ENCODE measurements around the gene TBCA. TPM values are rescaled to one million over a fixed set of nuclear protein-coding genes. Genes with fewer than 3 reads are reported as not detected.
A peak's percentile ranks its signal among the peaks of the same experiment; 100 is the strongest.
"Not testable (repeated sequence)": the region's sequence is repeated elsewhere in the genome, so short reads cannot be mapped to it uniquely, and the experiment has no call there.

Gene TBCA
- total RNA-seq, 1 experiment from 2014 or later: 330 TPM

DNA sequence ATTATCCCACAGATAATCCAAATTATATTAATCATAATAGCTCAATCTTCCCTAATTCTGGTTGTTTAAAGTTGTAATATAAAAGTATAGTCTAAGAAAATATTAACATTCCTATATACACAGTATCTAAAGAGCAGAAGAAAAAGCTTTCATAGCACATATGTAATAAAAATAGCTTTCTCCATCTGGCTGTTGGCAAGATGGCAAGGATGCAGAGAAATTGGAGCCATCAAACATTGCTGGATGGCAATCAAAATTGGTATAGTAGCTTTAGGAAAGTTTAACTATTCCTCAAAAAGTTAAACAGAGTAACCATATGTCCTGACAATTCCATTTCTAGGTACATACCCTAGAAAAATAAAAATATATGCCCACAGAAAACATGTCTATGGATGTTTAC lies 66.8 kb downstream of the TBCA start:
- POLR2A ChIA-PET: no interaction called here
- Histone ChIP-seq H3K4me3 (ENCODE audit: low read depth, low read length) (no peak overlapping the region), H3K9me3 (no peaks in the 10 kb centered on the region), H3K36me3 (ENCODE audit: control insufficient read depth, insufficient read depth, low read length) (no peaks in the 10 kb centered on the region; the same call in 1 of the 2 replicates), H3K4me1 (no peaks in the 10 kb centered on the region), H3K27me3 (replicated peaks; ENCODE audit: control insufficient read depth, insufficient read depth, low read length) (no peaks in the 10 kb centered on the region)
- TF ChIP-seq, protein P1, sequence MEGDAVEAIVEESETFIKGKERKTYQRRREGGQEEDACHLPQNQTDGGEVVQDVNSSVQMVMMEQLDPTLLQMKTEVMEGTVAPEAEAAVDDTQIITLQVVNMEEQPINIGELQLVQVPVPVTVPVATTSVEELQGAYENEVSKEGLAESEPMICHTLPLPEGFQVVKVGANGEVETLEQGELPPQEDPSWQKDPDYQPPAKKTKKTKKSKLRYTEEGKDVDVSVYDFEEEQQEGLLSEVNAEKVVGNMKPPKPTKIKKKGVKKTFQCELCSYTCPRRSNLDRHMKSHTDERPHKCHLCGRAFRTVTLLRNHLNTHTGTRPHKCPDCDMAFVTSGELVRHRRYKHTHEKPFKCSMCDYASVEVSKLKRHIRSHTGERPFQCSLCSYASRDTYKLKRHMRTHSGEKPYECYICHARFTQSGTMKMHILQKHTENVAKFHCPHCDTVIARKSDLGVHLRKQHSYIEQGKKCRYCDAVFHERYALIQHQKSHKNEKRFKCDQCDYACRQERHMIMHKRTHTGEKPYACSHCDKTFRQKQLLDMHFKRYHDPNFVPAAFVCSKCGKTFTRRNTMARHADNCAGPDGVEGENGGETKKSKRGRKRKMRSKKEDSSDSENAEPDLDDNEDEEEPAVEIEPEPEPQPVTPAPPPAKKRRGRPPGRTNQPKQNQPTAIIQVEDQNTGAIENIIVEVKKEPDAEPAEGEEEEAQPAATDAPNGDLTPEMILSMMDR (IDR thresholded peaks at IDR 0.05; ENCODE audit: insufficient read depth in 1 of 2, low read depth in 1 of 2, low read length in 1 of 2, severe bottlenecking in 1 of 2, unreplicated experiment in 1 of 2): no peak
- intact Hi-C loops (cut with micrococcal nuclease; ENCODE audit: unreplicated experiment): no loop called here
- Mint-ChIP-seq H3K27me3 (ENCODE audit: insufficient read depth, unreplicated experiment) (no peaks in the 10 kb centered on the region), H3K36me3 (ENCODE audit: insufficient read depth, unreplicated experiment) (peaks cover 27% of the 10 kb centered on the region), H3K4me1 (ENCODE audit: low read depth, unreplicated experiment) (no peaks in the 10 kb centered on the region), H3K4me3 (ENCODE audit: unreplicated experiment) (no peak overlapping the region), H3K9me3 (ENCODE audit: unreplicated experiment) (no peaks in the 10 kb centered on the region), H3K27ac (ENCODE audit: unreplicated experiment) (no peak overlapping the region)
- no peak for DNase-seq
- CTCF ChIA-PET: no interaction called here
- BruUV-seq (replicated peaks): no TSS peak

DNA sequence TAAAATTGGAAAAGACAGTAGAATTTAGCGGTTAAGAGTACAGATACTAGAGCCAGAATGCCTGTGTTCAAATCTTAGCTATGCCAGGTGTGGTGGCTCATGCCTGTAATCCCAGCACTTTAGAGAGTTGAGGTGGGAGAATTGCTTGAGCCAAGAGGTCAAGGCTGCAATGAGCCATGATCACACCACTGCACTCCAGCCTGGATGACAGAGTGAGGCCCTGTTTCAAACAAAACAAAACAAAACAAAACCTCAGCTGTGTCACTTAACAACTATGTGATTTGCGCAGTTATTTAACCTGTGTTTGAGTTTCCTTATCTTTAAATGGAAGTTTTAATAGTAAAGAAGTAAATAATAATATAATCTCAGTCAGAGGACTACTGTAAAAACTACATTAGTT lies 68.3 kb downstream of the TBCA start:
- POLR2A ChIA-PET: no interaction called here
- Histone ChIP-seq H3K9me3 (no peaks in the 10 kb centered on the region), H3K4me1 (no peaks in the 10 kb centered on the region), H3K36me3 (ENCODE audit: control insufficient read depth, insufficient read depth, low read length) (peaks cover 2% of the 10 kb centered on the region; the same call in 1 of the 2 replicates), H3K27me3 (replicated peaks; ENCODE audit: control insufficient read depth, insufficient read depth, low read length) (no peaks in the 10 kb centered on the region), H3K4me3 (ENCODE audit: low read depth, low read length) (no peak overlapping the region)
- Mint-ChIP-seq H3K9me3 (ENCODE audit: unreplicated experiment) (no peaks in the 10 kb centered on the region), H3K27ac (ENCODE audit: unreplicated experiment) (no peak overlapping the region), H3K36me3 (ENCODE audit: insufficient read depth, unreplicated experiment) (peaks cover 40% of the 10 kb centered on the region), H3K4me3 (ENCODE audit: unreplicated experiment) (no peak overlapping the region), H3K4me1 (ENCODE audit: low read depth, unreplicated experiment) (no peaks in the 10 kb centered on the region), H3K27me3 (ENCODE audit: insufficient read depth, unreplicated experiment) (no peaks in the 10 kb centered on the region)
- TF ChIP-seq, protein P1 (IDR thresholded peaks at IDR 0.05; ENCODE audit: insufficient read depth in 1 of 2, low read depth in 1 of 2, low read length in 1 of 2, severe bottlenecking in 1 of 2, unreplicated experiment in 1 of 2): no peak
- no peak for DNase-seq
- intact Hi-C loops (cut with micrococcal nuclease; ENCODE audit: unreplicated experiment): no loop called here
- TSS peak; percentile 15 for BruUV-seq (replicated peaks)
- CTCF ChIA-PET: no interaction called here

DNA sequence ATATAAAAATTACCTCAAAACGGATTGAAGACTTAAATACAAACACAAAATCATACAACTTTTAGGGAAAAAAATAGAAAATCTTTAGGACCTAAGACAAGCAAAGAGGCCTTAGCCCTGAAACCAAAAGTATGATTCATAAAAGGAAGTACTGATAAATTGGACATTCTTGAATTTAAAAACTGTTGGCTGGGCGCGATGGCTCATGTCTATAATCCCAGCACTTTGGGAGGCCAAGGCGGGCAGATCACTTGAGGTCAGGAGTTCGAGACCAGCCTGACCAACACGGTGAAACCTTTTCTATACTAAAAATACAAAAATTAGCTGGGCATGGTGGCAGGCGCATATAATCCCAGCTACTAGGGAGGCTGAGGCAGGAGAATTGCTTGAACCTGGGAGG lies 76.6 kb downstream of the TBCA start:
- H3K4me1 ChIP-seq; intact Hi-C loops (cut with micrococcal nuclease; ENCODE audit: unreplicated experiment); H3K4me3 ChIP-seq (ENCODE audit: low read depth, low read length); H3K27me3 Mint-ChIP-seq (ENCODE audit: insufficient read depth, unreplicated experiment); H3K9me3 ChIP-seq; H3K27ac Mint-ChIP-seq (ENCODE audit: unreplicated experiment); POLR2A ChIA-PET; H3K4me1 Mint-ChIP-seq (ENCODE audit: low read depth, unreplicated experiment); H3K27me3 ChIP-seq (replicated peaks; ENCODE audit: control insufficient read depth, insufficient read depth, low read length); DNase-seq; H3K36me3 ChIP-seq (ENCODE audit: control insufficient read depth, insufficient read depth, low read length); BruUV-seq (replicated peaks); H3K9me3 Mint-ChIP-seq (ENCODE audit: unreplicated experiment); H3K4me3 Mint-ChIP-seq (ENCODE audit: unreplicated experiment): not testable (repeated sequence)
- CTCF ChIA-PET: interaction anchor here (0.7 kb wide), 1 partner anchor 54 kb away, joined by 5 read pairs; no protein-coding TSS in a partner anchor
- H3K36me3 Mint-ChIP-seq (ENCODE audit: insufficient read depth, unreplicated experiment): peaks cover 22% of the 10 kb centered on the region

DNA sequence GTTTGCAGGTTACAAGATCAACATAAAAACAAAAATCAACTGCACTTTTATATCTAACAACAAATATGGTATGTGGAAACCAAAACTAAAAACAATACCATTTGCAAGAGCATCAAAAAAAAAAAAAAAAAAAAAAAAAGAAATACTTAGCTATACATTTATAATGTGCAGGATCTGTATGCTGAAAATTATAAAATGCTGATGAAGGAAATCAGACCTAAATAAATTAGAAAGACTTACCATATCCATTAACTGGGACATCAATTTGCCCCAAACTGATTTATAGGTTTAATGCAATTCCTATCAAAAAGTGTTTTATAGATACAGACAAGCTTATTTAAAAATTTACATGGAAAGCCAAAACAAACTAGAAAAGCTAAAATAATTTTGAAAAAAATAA lies 77.2 kb downstream of the TBCA start:
- Mint-ChIP-seq H3K9me3 (ENCODE audit: unreplicated experiment) (no peaks in the 10 kb centered on the region), H3K27me3 (ENCODE audit: insufficient read depth, unreplicated experiment) (no peaks in the 10 kb centered on the region), H3K4me3 (ENCODE audit: unreplicated experiment) (no peak overlapping the region), H3K27ac (ENCODE audit: unreplicated experiment) (no peak overlapping the region), H3K4me1 (ENCODE audit: low read depth, unreplicated experiment) (no peaks in the 10 kb centered on the region), H3K36me3 (ENCODE audit: insufficient read depth, unreplicated experiment) (peaks cover 16% of the 10 kb centered on the region)
- ChIA-PET POLR2A (no interaction called here), CTCF (no interaction called here)
- H3K9me3 ChIP-seq: 0 out of 2 replicates have a peak, but pooled peaks cover 7% of the 10 kb centered on the region
- H3K4me3 ChIP-seq (ENCODE audit: low read depth, low read length): no peak overlapping the region
- TF ChIP-seq, protein P1 (IDR thresholded peaks at IDR 0.05; ENCODE audit: insufficient read depth in 1 of 2, low read depth in 1 of 2, low read length in 1 of 2, severe bottlenecking in 1 of 2, unreplicated experiment in 1 of 2): no peak
- peaks cover 1% of the 10 kb centered on the region; the same call in 1 of the 2 replicates for H3K36me3 ChIP-seq (ENCODE audit: control insufficient read depth, insufficient read depth, low read length)
- no TSS peak for BruUV-seq (replicated peaks)
- no peak for DNase-seq
- H3K27me3 ChIP-seq (replicated peaks; ENCODE audit: control insufficient read depth, insufficient read depth, low read length): no peaks in the 10 kb centered on the region
- intact Hi-C loops (cut with micrococcal nuclease; ENCODE audit: unreplicated experiment): no loop called here
- no peaks in the 10 kb centered on the region for H3K4me1 ChIP-seq

Measured in Caco-2 (cell line).